Measurements from ENCODE around the gene LRP1B.

DNA sequence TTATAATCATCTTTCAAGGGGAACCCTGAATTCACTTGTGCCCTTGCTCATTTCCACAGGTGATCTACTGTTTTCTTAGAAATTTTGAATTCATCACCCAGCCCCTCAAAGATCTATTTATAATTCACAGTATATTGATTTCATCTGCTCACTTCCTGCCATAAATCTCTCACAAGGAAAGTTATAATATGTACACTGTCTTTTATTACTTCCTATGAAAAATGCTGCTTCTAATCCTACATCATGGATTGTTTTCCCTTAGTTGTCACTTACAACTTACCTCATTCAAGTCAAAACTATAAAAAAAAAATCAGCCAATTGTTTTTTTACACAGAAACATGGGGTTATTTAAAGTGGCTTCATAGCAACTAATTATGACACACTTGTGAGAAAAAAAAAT is 1443.0 kb downstream of the LRP1B start:
- TF ChIP-seq, protein P1, sequence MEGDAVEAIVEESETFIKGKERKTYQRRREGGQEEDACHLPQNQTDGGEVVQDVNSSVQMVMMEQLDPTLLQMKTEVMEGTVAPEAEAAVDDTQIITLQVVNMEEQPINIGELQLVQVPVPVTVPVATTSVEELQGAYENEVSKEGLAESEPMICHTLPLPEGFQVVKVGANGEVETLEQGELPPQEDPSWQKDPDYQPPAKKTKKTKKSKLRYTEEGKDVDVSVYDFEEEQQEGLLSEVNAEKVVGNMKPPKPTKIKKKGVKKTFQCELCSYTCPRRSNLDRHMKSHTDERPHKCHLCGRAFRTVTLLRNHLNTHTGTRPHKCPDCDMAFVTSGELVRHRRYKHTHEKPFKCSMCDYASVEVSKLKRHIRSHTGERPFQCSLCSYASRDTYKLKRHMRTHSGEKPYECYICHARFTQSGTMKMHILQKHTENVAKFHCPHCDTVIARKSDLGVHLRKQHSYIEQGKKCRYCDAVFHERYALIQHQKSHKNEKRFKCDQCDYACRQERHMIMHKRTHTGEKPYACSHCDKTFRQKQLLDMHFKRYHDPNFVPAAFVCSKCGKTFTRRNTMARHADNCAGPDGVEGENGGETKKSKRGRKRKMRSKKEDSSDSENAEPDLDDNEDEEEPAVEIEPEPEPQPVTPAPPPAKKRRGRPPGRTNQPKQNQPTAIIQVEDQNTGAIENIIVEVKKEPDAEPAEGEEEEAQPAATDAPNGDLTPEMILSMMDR (IDR thresholded peaks at IDR 0.05), result no peak
- TF ChIP-seq POLR2A (IDR thresholded peaks at IDR 0.05; ENCODE audit: low read length) (no peak), HDAC2 (IDR thresholded peaks at IDR 0.05) (no peak), CHD4 (IDR thresholded peaks at IDR 0.05; ENCODE audit: borderline replicate concordance) (no peak), RAD21 (conservative IDR thresholded peaks at IDR 0.05 in 1 of 2, IDR thresholded peaks at IDR 0.05 in 1 of 2) (no peak)

Data from A549 (cell line).